ENCODE results near the gene BIRC2. TPM values are rescaled to one million over a fixed set of nuclear protein-coding genes. Genes with fewer than 3 reads are reported as not detected.

BIRC2 gene
- total and polyA plus RNA-seq, 9 of the 15 experiments (the other 6 are each of a cell fraction or from before 2014, with no cell fraction given), result 14.3 to 45.9 (median 20.7) TPM

- TF ChIP-seq TSC22D4 (tag; IDR thresholded peaks at IDR 0.05) (no peak), RBM17 (IDR thresholded peaks at IDR 0.05; ENCODE audit: borderline replicate concordance, low read depth, low read length) (no peak), ZZZ3 (IDR thresholded peaks at IDR 0.05) (no peak), ZNF79 (CRISPR knock-in tag; IDR thresholded peaks at IDR 0.05; ENCODE audit: low read depth) (no peak), HNRNPK (IDR thresholded peaks at IDR 0.05; ENCODE audit: low read depth, low read length, poor library complexity, severe bottlenecking) (peak; percentile 79), BRF1 (IDR thresholded peaks at IDR 0.05; ENCODE audit: borderline replicate concordance, extremely low read depth, insufficient read length) (no peak), SMARCE1 (IDR thresholded peaks at IDR 0.05) (no peak), ZBTB8A (IDR thresholded peaks at IDR 0.05; ENCODE audit: partially characterized antibody) (no peak), FOXP1 (CRISPR knock-in tag; IDR thresholded peaks at IDR 0.05) (no peak)
- TF ChIP-seq, protein P1, sequence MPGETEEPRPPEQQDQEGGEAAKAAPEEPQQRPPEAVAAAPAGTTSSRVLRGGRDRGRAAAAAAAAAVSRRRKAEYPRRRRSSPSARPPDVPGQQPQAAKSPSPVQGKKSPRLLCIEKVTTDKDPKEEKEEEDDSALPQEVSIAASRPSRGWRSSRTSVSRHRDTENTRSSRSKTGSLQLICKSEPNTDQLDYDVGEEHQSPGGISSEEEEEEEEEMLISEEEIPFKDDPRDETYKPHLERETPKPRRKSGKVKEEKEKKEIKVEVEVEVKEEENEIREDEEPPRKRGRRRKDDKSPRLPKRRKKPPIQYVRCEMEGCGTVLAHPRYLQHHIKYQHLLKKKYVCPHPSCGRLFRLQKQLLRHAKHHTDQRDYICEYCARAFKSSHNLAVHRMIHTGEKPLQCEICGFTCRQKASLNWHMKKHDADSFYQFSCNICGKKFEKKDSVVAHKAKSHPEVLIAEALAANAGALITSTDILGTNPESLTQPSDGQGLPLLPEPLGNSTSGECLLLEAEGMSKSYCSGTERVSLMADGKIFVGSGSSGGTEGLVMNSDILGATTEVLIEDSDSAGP (CRISPR knock-in tag; IDR thresholded peaks at IDR 0.05), result no peak
Measured at GRCh38 chr11:102426570-102426969, 79.6 kb downstream of the BIRC2 start (continued).

DNA sequence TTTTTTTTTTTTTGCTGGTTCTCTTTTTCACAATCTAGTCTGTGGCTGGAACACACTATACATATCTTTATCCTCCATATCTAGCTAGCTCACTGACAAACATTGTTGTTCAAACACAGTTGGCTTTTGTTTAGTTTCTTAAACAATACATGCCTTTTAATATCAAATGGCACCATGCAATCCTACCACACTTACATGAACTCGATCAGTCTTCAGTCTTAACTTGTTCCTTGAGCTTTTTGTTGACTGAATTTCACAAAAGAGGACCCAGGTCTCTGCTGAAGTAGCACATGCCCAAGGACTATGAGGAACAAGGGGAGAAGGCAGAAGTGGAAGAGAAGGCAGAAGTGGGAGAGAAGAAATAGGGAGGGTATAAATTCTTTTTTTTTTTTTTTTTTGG is 80.1 kb downstream of the BIRC2 start:
- DNase-seq (ENCODE audit: extremely low read depth in 1 of 4, low spot score in 3 of 4) (no peak), ATAC-seq (no peak), FAIRE-seq (no peak)
- no peaks in the 10 kb centered on the region for H3K9me1 ChIP-seq (ENCODE audit: control insufficient read depth, insufficient read depth, low read length)
- ChIA-PET CTCF (ENCODE audit: low intra/inter-chr PET ratio) (no interaction called here), POLR2A (no interaction called here)
- peaks cover 4% of the 10 kb centered on the region for H3K36me3 ChIP-seq (ENCODE audit: control insufficient read depth, insufficient read depth, low read length)
- H3K27ac ChIP-seq (ENCODE audit: extremely low read depth, low read depth, low read length), result no peak overlapping the region
- no peak overlapping the region for H3K4me2 ChIP-seq (ENCODE audit: insufficient read depth, low read length)
- no TSS peak for BruUV-seq (replicated peaks)
- no peaks in the 10 kb centered on the region for H3K27me3 ChIP-seq (ENCODE audit: control insufficient read depth in 2 of 2, insufficient read depth in 2 of 2, low read length in 2 of 2)
- H3K9me3 ChIP-seq (replicated peaks; ENCODE audit: control insufficient read depth, insufficient read depth, low read depth, low read length), result no peaks in the 10 kb centered on the region; the same call in 1 of the 2 replicates
- intact Hi-C loops (cut with micrococcal nuclease), result no loop called here
- H3K79me2 ChIP-seq (ENCODE audit: control insufficient read depth, insufficient read depth, low read length), result peaks cover 11% of the 10 kb centered on the region; the same call in 1 of the 3 replicates
- H4K20me1 ChIP-seq (replicated peaks; ENCODE audit: control insufficient read depth, insufficient read depth, low read length), result no peaks in the 10 kb centered on the region
- WGBS (ENCODE audit: insufficient coverage, low coverage, missing lambda C conversion rate), result 0% methylated on average over 1 of the region's 1 CpG
- H3K4me1 ChIP-seq (replicated peaks in 1 of 2; ENCODE audit: control insufficient read depth in 2 of 2, insufficient read depth in 2 of 2, low read length in 2 of 2), result no peaks in the 10 kb centered on the region
- no peak overlapping the region for H3K4me3 ChIP-seq
- H3K9ac ChIP-seq (ENCODE audit: insufficient read depth in 1 of 2, low read depth in 2 of 2, low read length in 2 of 2), result no peak overlapping the region
- H2AFZ ChIP-seq (ENCODE audit: low read depth, low read length), result no peak overlapping the region
- in situ Hi-C loops (cut with MboI), result no loop called here
- TF ChIP-seq UBTF (IDR thresholded peaks at IDR 0.05; ENCODE audit: borderline replicate concordance in 1 of 2, low read depth in 2 of 2, low read length in 2 of 2) (no peak), ZNF436 (CRISPR knock-in tag; IDR thresholded peaks at IDR 0.05) (no peak), BCLAF1 (IDR thresholded peaks at IDR 0.05; ENCODE audit: borderline replicate concordance in 1 of 2, control insufficient read depth in 1 of 2, low read depth in 2 of 2, low read length in 1 of 2) (no peak), OTX1 (CRISPR knock-in tag; IDR thresholded peaks at IDR 0.05) (no peak)

Data from K562 (cell line).